Measurements from ENCODE around the gene HAS3. TPM values are rescaled to one million over a fixed set of nuclear protein-coding genes. Genes with fewer than 3 reads are reported as not detected.
"Not testable (repeated sequence)": the region's sequence is repeated elsewhere in the genome, so short reads cannot be mapped to it uniquely, and the experiment has no call there.

HAS3 gene
- total and polyA plus RNA-seq, 2 donors from 2014 or later: 0.34 to 2.1 TPM

GRCh38 chr16:69057400-69058378, 47.8 kb upstream of the HAS3 start:
- H3K27me3 ChIP-seq (ENCODE audit: control insufficient read depth, insufficient read depth, low read length): no peaks in the 10 kb centered on the region
- no peaks in the 10 kb centered on the region for H3K36me3 ChIP-seq (ENCODE audit: control insufficient read depth in 2 of 3, insufficient read depth in 3 of 3, low read length in 3 of 3)
- DNase-seq (no peak), FAIRE-seq (no peak)
- TF ChIP-seq, protein P1, sequence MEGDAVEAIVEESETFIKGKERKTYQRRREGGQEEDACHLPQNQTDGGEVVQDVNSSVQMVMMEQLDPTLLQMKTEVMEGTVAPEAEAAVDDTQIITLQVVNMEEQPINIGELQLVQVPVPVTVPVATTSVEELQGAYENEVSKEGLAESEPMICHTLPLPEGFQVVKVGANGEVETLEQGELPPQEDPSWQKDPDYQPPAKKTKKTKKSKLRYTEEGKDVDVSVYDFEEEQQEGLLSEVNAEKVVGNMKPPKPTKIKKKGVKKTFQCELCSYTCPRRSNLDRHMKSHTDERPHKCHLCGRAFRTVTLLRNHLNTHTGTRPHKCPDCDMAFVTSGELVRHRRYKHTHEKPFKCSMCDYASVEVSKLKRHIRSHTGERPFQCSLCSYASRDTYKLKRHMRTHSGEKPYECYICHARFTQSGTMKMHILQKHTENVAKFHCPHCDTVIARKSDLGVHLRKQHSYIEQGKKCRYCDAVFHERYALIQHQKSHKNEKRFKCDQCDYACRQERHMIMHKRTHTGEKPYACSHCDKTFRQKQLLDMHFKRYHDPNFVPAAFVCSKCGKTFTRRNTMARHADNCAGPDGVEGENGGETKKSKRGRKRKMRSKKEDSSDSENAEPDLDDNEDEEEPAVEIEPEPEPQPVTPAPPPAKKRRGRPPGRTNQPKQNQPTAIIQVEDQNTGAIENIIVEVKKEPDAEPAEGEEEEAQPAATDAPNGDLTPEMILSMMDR (IDR thresholded peaks at IDR 0.05; ENCODE audit: borderline replicate concordance, extremely low read depth, insufficient read depth): no peak
- H3K9me3 ChIP-seq (ENCODE audit: control insufficient read depth in 2 of 3, insufficient read depth in 1 of 3, low read length in 3 of 3): no peaks in the 10 kb centered on the region
- H3K4me3 ChIP-seq (ENCODE audit: low read length in 3 of 3): no peak overlapping the region
- H3K4me1 ChIP-seq (ENCODE audit: control insufficient read depth in 2 of 3, insufficient read depth in 2 of 3, low read depth in 1 of 3, low read length in 3 of 3): peaks cover 0 to 2% (median 0%) of the 10 kb centered on the region in 3 donors
- no peak overlapping the region for H3K9ac ChIP-seq (ENCODE audit: low read length in 3 of 3)
- intact Hi-C loops (cut with DNase I): no loop called here
- no peak overlapping the region for H3K27ac ChIP-seq (ENCODE audit: low read depth in 2 of 2, low read length in 2 of 2)

DNA sequence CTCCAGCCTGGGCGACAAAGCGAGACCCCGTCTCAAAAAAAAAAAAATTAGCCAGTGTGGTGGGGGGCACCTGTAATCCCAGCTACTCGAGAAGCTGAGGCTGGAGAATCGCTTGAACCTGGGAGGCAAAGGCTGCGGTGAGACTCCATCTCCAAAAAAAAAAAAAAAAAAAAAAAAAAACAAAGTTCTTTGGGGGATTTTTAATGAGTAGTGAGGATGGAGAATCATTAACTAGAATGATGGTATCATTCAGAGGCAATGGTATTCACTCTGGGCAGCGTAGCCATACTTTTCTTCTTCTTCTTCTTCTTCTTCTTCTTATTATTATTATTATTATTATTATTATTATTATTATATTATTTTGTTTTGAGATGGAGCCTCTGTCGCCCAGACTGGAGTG, 42.0 kb upstream of the HAS3 start:
- H3K9ac ChIP-seq (ENCODE audit: low read length in 3 of 3); H3K36me3 ChIP-seq (ENCODE audit: control insufficient read depth in 2 of 3, insufficient read depth in 3 of 3, low read length in 3 of 3); intact Hi-C loops (cut with DNase I); FAIRE-seq; H3K27ac ChIP-seq (ENCODE audit: low read depth in 2 of 2, low read length in 2 of 2); DNase-seq; H3K4me3 ChIP-seq (ENCODE audit: low read length in 3 of 3); H3K9me3 ChIP-seq (ENCODE audit: control insufficient read depth in 2 of 3, insufficient read depth in 1 of 3, low read length in 3 of 3); H3K27me3 ChIP-seq (ENCODE audit: control insufficient read depth, insufficient read depth, low read length); H3K4me1 ChIP-seq (ENCODE audit: control insufficient read depth in 2 of 3, insufficient read depth in 2 of 3, low read depth in 1 of 3, low read length in 3 of 3): not testable (repeated sequence)

GRCh38 chr16:69064124-69064763, 41.2 kb upstream of the HAS3 start:
- H3K27me3 ChIP-seq (ENCODE audit: control insufficient read depth, insufficient read depth, low read length): no peaks in the 10 kb centered on the region
- H3K27ac ChIP-seq (ENCODE audit: low read depth in 2 of 2, low read length in 2 of 2): no peak overlapping the region
- no peak overlapping the region for H3K4me3 ChIP-seq (ENCODE audit: low read length in 3 of 3)
- intact Hi-C loops (cut with DNase I): no loop called here
- no peak for FAIRE-seq
- peaks cover 0 to 6% (median 0%) of the 10 kb centered on the region in 3 donors for H3K4me1 ChIP-seq (ENCODE audit: control insufficient read depth in 2 of 3, insufficient read depth in 2 of 3, low read depth in 1 of 3, low read length in 3 of 3)
- H3K36me3 ChIP-seq (ENCODE audit: control insufficient read depth in 2 of 3, insufficient read depth in 3 of 3, low read length in 3 of 3): no peaks in the 10 kb centered on the region
- TF ChIP-seq, protein P1 (IDR thresholded peaks at IDR 0.05; ENCODE audit: borderline replicate concordance, extremely low read depth, insufficient read depth): no peak
- H3K9me3 ChIP-seq (ENCODE audit: control insufficient read depth in 2 of 3, insufficient read depth in 1 of 3, low read length in 3 of 3): no peaks in the 10 kb centered on the region
- no peak overlapping the region for H3K9ac ChIP-seq (ENCODE audit: low read length in 3 of 3)
- no peak for DNase-seq

- no peak overlapping the region for H3K27ac ChIP-seq (ENCODE audit: low read depth in 2 of 2, low read length in 2 of 2)
- H3K4me3 ChIP-seq (ENCODE audit: low read length in 3 of 3): no peak overlapping the region
- H3K9me3 ChIP-seq (ENCODE audit: control insufficient read depth in 2 of 3, insufficient read depth in 1 of 3, low read length in 3 of 3): no peaks in the 10 kb centered on the region
- TF ChIP-seq, protein P1 (IDR thresholded peaks at IDR 0.05; ENCODE audit: borderline replicate concordance, extremely low read depth, insufficient read depth): no peak
- no peaks in the 10 kb centered on the region for H3K27me3 ChIP-seq (ENCODE audit: control insufficient read depth, insufficient read depth, low read length)
- FAIRE-seq (no peak), DNase-seq (no peak)
- no peaks in the 10 kb centered on the region for H3K36me3 ChIP-seq (ENCODE audit: control insufficient read depth in 2 of 3, insufficient read depth in 3 of 3, low read length in 3 of 3)
- H3K4me1 ChIP-seq (ENCODE audit: control insufficient read depth in 2 of 3, insufficient read depth in 2 of 3, low read depth in 1 of 3, low read length in 3 of 3): peaks cover 0 to 6% (median 0%) of the 10 kb centered on the region in 3 donors
- H3K9ac ChIP-seq (ENCODE audit: low read length in 3 of 3): no peak overlapping the region
- intact Hi-C loops (cut with DNase I): no loop called here
Observed at GRCh38 chr16:69064764-69065313, 40.6 kb upstream of the HAS3 start.
